Aorta (tissue), 5 donors: ENCODE results near the gene PHLPP1. TPM values are rescaled to one million over a fixed set of nuclear protein-coding genes. Genes with fewer than 3 reads are reported as not detected.

Source experiments
- ATAC-seq: fragments of 200-7000 bp; cut with Tn5 transposase; one replicate; pipeline ENCODE4 v1.9.1; 2022; ENCODE audit warnings: moderate library complexity; ENCODE audit not compliant: low FRiP score
- DNase-seq, 2 donors: peaks; one replicate each; pipeline ENCODE4 v3.0.0-alpha.2; 2020
- H3K27ac ChIP-seq, 2 donors: one replicate each; pipeline ENCODE4 v1.5.1; 2013; ENCODE audit warnings: low read length in 2 of 2, mild to moderate bottlenecking in 2 of 2, moderate library complexity in 2 of 2, control low read depth in 1 of 2, inconsistent platforms in 1 of 2, low read depth in 1 of 2
- H3K27me3 ChIP-seq, 2 donors: one replicate each; pipeline ENCODE4 v1.6.1; 2013; ENCODE audit warnings: control low read depth in 1 of 2, low read length in 1 of 2, mild to moderate bottlenecking in 1 of 2, moderate library complexity in 1 of 2; ENCODE audit not compliant: insufficient read depth in 2 of 2, control insufficient read depth in 1 of 2
- H3K36me3 ChIP-seq, 2 donors: one replicate each; pipeline ENCODE4 v1.6.1; 2013; ENCODE audit warnings: control low read depth in 1 of 2, low read length in 1 of 2, mild to moderate bottlenecking in 1 of 2; ENCODE audit not compliant: insufficient read depth in 2 of 2, control insufficient read depth in 1 of 2
- H3K4me1 ChIP-seq, 2 donors: one replicate each; pipeline ENCODE4 v1.6.1; 2013; ENCODE audit warnings: low read length in 2 of 2, control low read depth in 1 of 2, mild to moderate bottlenecking in 1 of 2, moderate library complexity in 1 of 2; ENCODE audit not compliant: insufficient read depth in 2 of 2, control insufficient read depth in 1 of 2
- H3K4me3 ChIP-seq, 2 donors: one replicate each; pipeline ENCODE4 v1.5.1; 2013; ENCODE audit warnings: low read length in 2 of 2, control low read depth in 1 of 2, mild to moderate bottlenecking in 1 of 2
- H3K9me3 ChIP-seq: one replicate; pipeline ENCODE4 v1.6.1; 2013; ENCODE audit warnings: mild to moderate bottlenecking, low read length; ENCODE audit not compliant: control insufficient read depth
- WGBS, 2 donors: extraction: QIAGEN DNeasy Blood & Tissue Kit; methylation state at CpG; one replicate each; pipeline ENCODE4 v1.1.7; 2013; 5-methylcytosine and 5-hydroxymethylcytosine counted together
- intact Hi-C, 2 donors: fragments of 100-400 bp; cut with DNase I; formaldehyde crosslinking; loops; one replicate each; pipeline versions ENCODE4 v1.14.2 to v1.15.0; 2022
- polyA plus RNA-seq, 2 donors: library from polyadenylated mRNA; stranded (reverse); fragments of 200-250 nt; gene quantifications; one replicate each; pipeline ENCODE4 v1.2.3, GENCODE V29; 2013
- total RNA-seq, 2 donors: library from RNA; stranded (reverse); fragmentation: NEBNext Ultra II Directional; extraction: Animal tissue kit (Norgen Biotek cat#: 25700); gene quantifications; one replicate each; pipeline ENCODE4 v1.2.1, GENCODE V29; 2021
- donor health status: healthy with polysubstance abuse.
- donor health status: Bipolar disorder and iron deficiency.
- donor health status: DM: no; HTN: no; CAD: no.
- donor health status: DM: no; HTN: no; CAD: no.
- donor health status: DM: yes; HTN: yes; CAD: no.

PHLPP1 gene
- total and polyA plus RNA-seq, 4 donors: 1.6 to 16.5 (median 8.3) TPM

DNA sequence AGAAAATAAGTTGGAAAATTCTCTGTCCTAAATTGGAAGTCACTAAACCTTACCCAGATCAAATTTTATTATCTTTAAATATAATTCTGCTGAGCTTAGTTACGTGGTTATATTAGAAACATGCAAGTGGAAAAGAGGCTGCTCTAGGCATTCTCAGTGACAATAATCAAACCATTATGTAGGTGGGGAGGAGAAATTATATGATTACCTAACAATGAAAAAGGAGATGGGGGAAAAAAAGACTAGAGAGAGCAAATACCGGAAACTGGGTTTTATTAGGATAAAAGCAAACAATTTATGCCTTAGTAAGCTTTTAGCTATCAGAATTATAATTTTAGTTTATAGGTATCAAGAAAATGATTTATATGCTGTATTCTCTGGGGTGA lies 53.2 kb downstream of the PHLPP1 start:
- Histone ChIP-seq H3K27ac (no peak overlapping the region), H3K4me3 (no peak overlapping the region), H3K27me3 (no peaks in the 10 kb centered on the region), H3K9me3 (no peaks in the 10 kb centered on the region), H3K36me3 (peaks cover 0 to 2% of the 10 kb centered on the region in 2 donors), H3K4me1 (peaks cover 0 to 3% of the 10 kb centered on the region in 2 donors)
- DNase-seq (no peak), ATAC-seq (no peak)
- WGBS, 2 donors: 80 to 85% methylated on average over 2 of the region's 2 CpGs
- intact Hi-C loops: no loop called here

DNA sequence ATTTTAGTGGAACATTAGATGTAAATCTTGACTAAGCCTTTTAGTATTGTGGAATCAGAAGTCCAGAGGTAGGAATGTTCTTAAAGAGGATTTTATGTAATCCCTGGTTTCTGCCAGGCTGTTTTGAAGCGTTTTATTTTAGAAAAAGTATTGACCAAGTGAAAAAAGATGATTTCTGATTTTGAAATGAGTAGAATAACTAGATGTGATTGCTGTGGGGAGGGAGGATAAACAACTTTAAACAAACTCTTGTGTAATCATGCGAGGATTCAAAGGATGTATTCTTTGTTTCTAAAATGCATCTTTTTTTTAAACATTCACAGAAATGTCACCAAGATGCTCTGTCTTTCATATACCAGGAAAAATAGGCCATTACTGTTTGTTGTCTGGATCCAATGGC lies 53.9 kb downstream of the PHLPP1 start:
- H3K27me3 ChIP-seq: no peaks in the 10 kb centered on the region
- intact Hi-C loops: no loop called here
- WGBS, 2 donors: 88 to 95% methylated on average over 2 of the region's 2 CpGs

DNA sequence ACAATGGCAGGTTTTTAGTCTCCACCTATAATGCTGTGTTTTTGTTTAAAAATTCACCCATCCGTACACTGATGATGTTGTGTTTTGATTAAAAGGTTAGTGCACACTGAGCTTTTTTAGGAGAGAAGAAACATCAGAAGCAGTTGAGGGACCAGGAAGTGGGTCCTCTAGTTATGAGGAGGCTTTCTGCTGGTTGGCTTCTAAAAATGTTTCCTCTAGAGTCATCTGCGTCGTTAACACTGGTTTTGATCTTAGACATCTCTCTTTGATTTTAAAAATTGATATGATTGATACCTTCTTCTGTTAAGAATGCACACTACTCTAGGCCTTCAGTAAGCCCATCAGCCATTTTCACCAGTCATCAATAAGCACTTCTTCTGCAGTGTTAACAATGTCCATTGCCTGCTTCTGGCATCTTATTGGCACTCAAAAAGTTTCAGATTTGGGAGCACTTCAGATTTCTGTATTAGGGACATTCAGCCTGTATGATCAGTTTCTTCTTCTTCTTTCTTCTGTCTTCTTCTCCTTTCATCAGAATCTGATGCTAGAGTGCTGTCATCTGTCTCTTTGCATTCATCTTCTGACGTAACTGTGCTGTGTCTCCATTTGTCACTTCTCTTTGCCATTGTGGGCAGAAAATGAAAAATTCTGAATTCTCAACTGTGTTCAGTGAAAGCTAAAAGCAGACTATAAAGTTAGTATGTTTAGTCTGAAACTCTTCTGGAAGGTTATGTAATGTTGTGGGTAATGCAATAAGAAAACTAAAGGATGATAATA lies 56.3 kb downstream of the PHLPP1 start:
- intact Hi-C loops: no loop called here
- H3K4me1 ChIP-seq: peaks cover 0 to 6% of the 10 kb centered on the region in 2 donors
- H3K36me3 ChIP-seq: no peaks in the 10 kb centered on the region
- no peak for DNase-seq
- H3K4me3 ChIP-seq: no peak overlapping the region
- H3K27me3 ChIP-seq: no peaks in the 10 kb centered on the region
- 95% methylated on average over 4 of the region's 4 CpGs for WGBS, 2 donors
- H3K9me3 ChIP-seq: no peaks in the 10 kb centered on the region
- ATAC-seq: no peak
- no peak overlapping the region for H3K27ac ChIP-seq

More for the DNA sequence above, 53.9 kb downstream of the PHLPP1 start:
- DNase-seq (no peak), ATAC-seq (no peak)
- peaks cover 0 to 6% of the 10 kb centered on the region in 2 donors for H3K4me1 ChIP-seq
- H3K4me3 ChIP-seq: no peak overlapping the region
- no peak overlapping the region for H3K27ac ChIP-seq
- H3K36me3 ChIP-seq: no peaks in the 10 kb centered on the region
- H3K9me3 ChIP-seq: no peaks in the 10 kb centered on the region

DNA sequence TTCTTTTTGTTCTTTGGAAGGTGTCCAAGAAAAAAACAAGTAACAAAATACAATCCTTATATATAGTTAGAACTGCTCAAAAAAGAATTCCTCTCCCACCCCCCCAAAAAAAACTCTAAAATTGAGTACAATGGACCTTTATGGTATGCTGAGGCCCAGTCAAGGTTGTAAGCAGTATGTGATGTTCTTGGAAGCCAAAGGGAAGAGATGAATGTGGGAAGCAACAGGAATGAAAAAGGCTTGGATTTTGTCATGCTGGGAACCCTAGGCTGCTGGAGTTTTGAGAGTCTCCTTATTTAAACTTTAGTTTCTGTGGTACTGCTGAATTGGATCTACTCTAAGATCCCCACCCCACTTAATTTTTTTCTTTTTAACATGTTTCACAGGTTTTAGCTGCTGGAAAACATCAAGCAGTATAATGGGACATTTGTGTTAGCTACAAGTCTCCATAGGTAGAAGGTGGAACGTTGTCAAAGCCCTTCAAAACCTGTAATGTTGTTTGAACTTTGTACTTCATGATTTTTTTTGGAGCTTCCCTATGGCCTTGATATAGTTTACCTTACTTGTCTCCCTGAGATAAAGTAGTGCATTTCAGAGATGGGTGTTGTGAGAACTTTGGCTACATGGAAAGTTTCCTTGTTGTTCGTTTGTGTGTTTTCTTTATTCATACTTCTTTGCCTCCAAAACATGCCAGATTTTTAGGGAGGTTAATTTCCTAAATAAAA lies 57.7 kb downstream of the PHLPP1 start:
- Histone ChIP-seq H3K9me3 (no peaks in the 10 kb centered on the region), H3K27ac (no peak overlapping the region), H3K27me3 (no peaks in the 10 kb centered on the region), H3K36me3 (no peaks in the 10 kb centered on the region), H3K4me3 (no peak overlapping the region), H3K4me1 (peaks cover 0 to 6% of the 10 kb centered on the region in 2 donors)
- no peak for ATAC-seq
- no peak for DNase-seq
- WGBS, 2 donors: 91 to 92% methylated on average over 2 of the region's 2 CpGs
- intact Hi-C loops: no loop called here

DNA sequence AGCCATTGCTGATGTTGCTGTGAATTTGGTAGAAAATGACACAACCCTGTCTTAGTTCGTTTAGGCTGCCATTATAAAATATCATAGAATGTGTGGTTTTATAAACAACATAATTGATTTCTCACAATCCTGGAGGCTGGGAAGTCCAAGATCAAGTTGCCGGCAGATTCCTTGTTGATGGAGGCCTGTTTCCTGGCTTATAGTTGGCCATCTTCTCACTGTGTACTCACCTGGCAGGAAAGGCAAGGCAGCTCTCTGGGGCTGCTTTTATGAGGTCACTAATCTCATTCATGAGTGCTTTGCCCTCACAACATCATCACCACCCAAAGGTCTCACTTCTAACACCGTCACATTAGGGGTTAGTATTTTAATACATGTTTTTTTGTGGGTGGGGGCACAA lies 58.4 kb downstream of the PHLPP1 start:
- WGBS, 2 donors: 98 to 100% methylated on average over 3 of the region's 3 CpGs
- Histone ChIP-seq H3K27ac (no peak overlapping the region), H3K27me3 (no peaks in the 10 kb centered on the region), H3K9me3 (no peaks in the 10 kb centered on the region), H3K4me3 (no peak overlapping the region), H3K4me1 (peaks cover 0 to 6% of the 10 kb centered on the region in 2 donors), H3K36me3 (no peaks in the 10 kb centered on the region)
- ATAC-seq: no peak
- DNase-seq: no peak
- intact Hi-C loops: no loop called here

DNA sequence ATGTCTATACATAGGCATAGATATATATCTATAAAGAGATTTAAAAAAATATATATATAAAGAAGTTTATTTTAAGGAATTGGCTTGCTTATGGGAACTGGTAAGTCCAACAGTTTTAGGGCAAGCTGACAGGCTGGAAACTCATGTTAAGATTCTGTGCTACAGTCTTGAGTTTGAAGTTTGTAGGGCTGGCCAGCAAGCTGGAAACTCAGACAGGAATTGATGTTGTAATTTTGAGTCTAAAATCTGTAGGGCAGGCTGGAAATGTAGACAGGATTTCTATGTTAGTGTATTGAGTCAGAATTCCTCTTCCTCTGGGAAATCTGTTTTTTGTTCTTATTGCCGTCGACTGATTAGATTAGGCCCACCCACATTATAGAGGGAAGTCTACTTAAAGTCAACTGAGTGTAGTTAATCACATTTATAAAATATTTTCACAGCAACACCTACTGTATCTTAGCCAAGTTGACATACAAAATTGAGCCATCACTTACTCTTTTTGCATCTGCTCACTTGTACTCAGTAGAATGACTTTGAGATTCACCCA lies 60.8 kb downstream of the PHLPP1 start:
- H3K36me3 ChIP-seq: no peaks in the 10 kb centered on the region
- peaks cover 0 to 6% of the 10 kb centered on the region in 2 donors for H3K4me1 ChIP-seq
- DNase-seq (no peak), ATAC-seq (no peak)
- 23 to 39% methylated on average over 2 of the region's 2 CpGs for WGBS, 2 donors
- no peaks in the 10 kb centered on the region for H3K27me3 ChIP-seq
- no peak overlapping the region for H3K4me3 ChIP-seq
- intact Hi-C loops: no loop called here
- no peak overlapping the region for H3K27ac ChIP-seq
- no peaks in the 10 kb centered on the region for H3K9me3 ChIP-seq

DNA sequence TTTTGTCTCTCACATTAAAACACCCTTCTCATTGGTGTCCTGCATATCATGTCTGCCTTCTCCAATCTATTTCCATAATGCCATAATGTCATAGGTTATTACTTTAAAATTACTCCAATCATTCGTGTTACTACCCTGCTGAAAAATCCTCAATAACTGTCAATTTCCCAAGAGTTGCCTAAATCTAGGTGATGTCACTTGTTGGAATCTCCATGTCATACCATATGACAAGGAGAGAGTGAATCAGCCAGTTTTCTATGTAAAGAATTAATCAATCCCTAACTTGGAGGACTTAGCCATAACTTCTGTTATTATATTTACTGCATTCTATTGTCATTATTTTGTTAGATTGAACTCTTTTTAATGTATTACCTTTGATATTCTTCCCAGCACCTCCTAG lies 62.5 kb downstream of the PHLPP1 start:
- intact Hi-C loops: no loop called here
- H3K36me3 ChIP-seq: no peaks in the 10 kb centered on the region
- WGBS, 2 donors: 94 to 100% methylated on average over 1 of the region's 1 CpG
- H3K4me1 ChIP-seq: peaks cover 0 to 3% of the 10 kb centered on the region in 2 donors
- no peak for DNase-seq
- H3K27ac ChIP-seq: no peak overlapping the region
- no peak overlapping the region for H3K4me3 ChIP-seq
- no peaks in the 10 kb centered on the region for H3K27me3 ChIP-seq
- H3K9me3 ChIP-seq: no peaks in the 10 kb centered on the region
- no peak for ATAC-seq

DNA sequence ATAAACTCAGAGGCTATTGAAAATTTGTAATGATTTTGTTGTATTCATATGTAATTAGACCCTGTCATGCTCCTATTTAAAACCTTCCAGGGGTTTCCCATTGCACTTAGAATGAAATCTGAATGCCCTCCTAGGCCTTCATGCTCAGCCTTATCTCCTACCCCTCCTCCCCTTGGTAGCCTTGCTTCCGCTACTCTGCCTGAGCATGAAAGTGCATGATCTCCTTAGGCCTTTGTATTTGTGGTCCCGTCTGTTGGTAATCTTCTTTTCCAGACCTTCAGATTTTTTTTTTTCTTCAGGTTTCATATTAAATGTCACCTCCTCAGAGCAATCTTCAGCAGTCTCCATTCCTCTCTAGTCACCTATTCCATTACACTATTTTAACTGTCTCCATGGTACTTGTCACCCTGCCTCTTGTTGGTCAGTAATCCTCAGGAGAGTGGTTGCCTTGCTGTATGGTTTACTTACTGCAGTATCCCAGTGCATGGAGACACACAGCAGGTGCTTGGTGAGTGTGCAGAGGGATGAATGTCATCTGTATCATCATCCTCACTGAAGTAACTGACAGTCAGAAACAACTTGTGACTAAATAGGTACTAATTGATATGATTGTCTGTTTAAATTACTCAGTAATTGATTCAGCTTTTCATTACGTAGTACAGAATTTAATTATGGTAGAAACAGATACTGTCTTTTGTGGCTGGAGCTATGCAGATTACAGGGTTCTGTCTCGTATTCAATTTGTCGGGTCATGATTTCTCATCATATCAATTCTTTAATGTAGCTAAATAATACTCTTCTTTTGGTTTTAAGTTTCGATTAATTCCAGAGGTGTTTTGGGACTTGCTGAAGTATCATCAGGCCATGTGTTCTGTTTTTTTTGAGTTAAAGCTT lies 63.9 kb downstream of the PHLPP1 start:
- intact Hi-C loops: no loop called here
- H3K4me3 ChIP-seq: no peak overlapping the region
- DNase-seq (no peak), ATAC-seq (no peak)
- no peaks in the 10 kb centered on the region for H3K9me3 ChIP-seq
- H3K36me3 ChIP-seq: no peaks in the 10 kb centered on the region
- peaks cover 0 to under 1% of the 10 kb centered on the region in 2 donors for H3K4me1 ChIP-seq
- no peak overlapping the region for H3K27ac ChIP-seq
- 95 to 96% methylated on average over 6 of the region's 6 CpGs for WGBS, 2 donors
- H3K27me3 ChIP-seq: no peaks in the 10 kb centered on the region
